H9 (cell line): Measurements from ENCODE around the gene PSMB7. TPM values are rescaled to one million over a fixed set of nuclear protein-coding genes. Genes with fewer than 3 reads are reported as not detected.

Experiments
- DNase-seq: peaks from one replicate; pipeline ENCODE4 v3.0.0-alpha.2; 2017
- H2AFZ ChIP-seq: one replicate; pipeline ENCODE4 v1.6.1; 2013; ENCODE audit warnings: mild to moderate bottlenecking, low read length, control low read depth, moderate library complexity
- H2AK5ac ChIP-seq: 2 replicates; pipeline ENCODE4 v1.6.1; 2013; ENCODE audit warnings: low read length, control low read depth, mixed read lengths; ENCODE audit not compliant: insufficient read length
- H2BK120ac ChIP-seq: one replicate; pipeline ENCODE4 v1.6.1; 2013; ENCODE audit warnings: low read depth, mild to moderate bottlenecking, low read length, control low read depth, inconsistent platforms; ENCODE audit not compliant: poor library complexity, severe bottlenecking
- H2BK12ac ChIP-seq: 2 replicates; pipeline ENCODE4 v1.6.1; 2013; ENCODE audit warnings: low read length, control low read depth, mixed read lengths, low read depth; ENCODE audit not compliant: insufficient read length
- H2BK15ac ChIP-seq: 2 replicates; pipeline ENCODE4 v1.6.1; 2013; ENCODE audit warnings: low read depth, low read length, control low read depth
- H2BK20ac ChIP-seq: one replicate; pipeline ENCODE4 v1.6.1; 2013; ENCODE audit warnings: low read depth, mild to moderate bottlenecking, low read length, control low read depth, inconsistent platforms; ENCODE audit not compliant: poor library complexity, severe bottlenecking
- H2BK5ac ChIP-seq: 2 replicates; pipeline ENCODE4 v1.6.1; 2013; ENCODE audit warnings: low read length, control low read depth, mixed read lengths; ENCODE audit not compliant: insufficient read length
- H3K14ac ChIP-seq: 2 replicates; pipeline ENCODE4 v1.6.1; 2013; ENCODE audit warnings: low read length, control low read depth; ENCODE audit not compliant: insufficient read depth
- H3K18ac ChIP-seq: 2 replicates; pipeline ENCODE4 v1.6.1; 2013; ENCODE audit warnings: low read depth, mild to moderate bottlenecking, mixed read lengths, low read length, control low read depth; ENCODE audit not compliant: insufficient read length
- H3K23ac ChIP-seq: 2 replicates; pipeline ENCODE4 v1.6.1; 2013; ENCODE audit warnings: low read length, control low read depth, mixed read lengths, low read depth; ENCODE audit not compliant: insufficient read length
- H3K23me2 ChIP-seq: 2 replicates; pipeline ENCODE4 v1.6.1; 2013; ENCODE audit warnings: low read depth, mild to moderate bottlenecking, mixed read lengths, low read length, control low read depth; ENCODE audit not compliant: insufficient read length, poor library complexity, severe bottlenecking
- H3K27ac ChIP-seq: 2 replicates; pipeline ENCODE4 v1.5.1; 2013; ENCODE audit warnings: low read length, control low read depth, mixed read lengths, low read depth; ENCODE audit not compliant: insufficient read length
- H3K27me3 ChIP-seq: 2 replicates; pipeline ENCODE4 v1.6.1; 2013; ENCODE audit warnings: low read length, control low read depth, inconsistent platforms; ENCODE audit not compliant: insufficient read depth
- H3K4ac ChIP-seq: 2 replicates; pipeline ENCODE4 v1.6.1; 2013; ENCODE audit warnings: low read depth, mild to moderate bottlenecking, control low read depth, inconsistent platforms, low read length, moderate library complexity
- H3K4me1 ChIP-seq: 2 replicates; pipeline ENCODE4 v1.6.1; 2013; ENCODE audit warnings: low read length, control low read depth, inconsistent platforms; ENCODE audit not compliant: insufficient read depth
- H3K4me2 ChIP-seq: 2 replicates; pipeline ENCODE4 v1.6.1; 2013; ENCODE audit warnings: low read length, control low read depth, mixed read lengths; ENCODE audit not compliant: insufficient read length, insufficient read depth
- H3K56ac ChIP-seq: 2 replicates; pipeline ENCODE4 v1.6.1; 2013; ENCODE audit warnings: low read depth, mild to moderate bottlenecking, mixed read lengths, low read length, control low read depth; ENCODE audit not compliant: insufficient read length
- H3K79me1 ChIP-seq: 2 replicates; pipeline ENCODE4 v1.6.1; 2013; ENCODE audit warnings: low read depth, mild to moderate bottlenecking, moderate library complexity, low read length, control low read depth, inconsistent platforms; ENCODE audit not compliant: insufficient read depth, poor library complexity, severe bottlenecking
- H3K79me2 ChIP-seq: 2 replicates; pipeline ENCODE4 v1.6.1; 2013; ENCODE audit warnings: low read length, control low read depth, inconsistent platforms; ENCODE audit not compliant: insufficient read depth
- H3K9ac ChIP-seq: 2 replicates; pipeline ENCODE4 v1.6.1; 2013; ENCODE audit warnings: low read length, control low read depth, mixed read lengths; ENCODE audit not compliant: insufficient read length; ENCODE audit errors: extremely low read depth
- H3K9me3 ChIP-seq: one replicate; pipeline ENCODE4 v1.6.1; 2013; ENCODE audit warnings: low read depth, low read length, inconsistent platforms; ENCODE audit not compliant: control insufficient read depth
- H3T11ph ChIP-seq: one replicate; pipeline ENCODE4 v1.6.1; 2013; ENCODE audit warnings: mild to moderate bottlenecking, low read length, control low read depth, inconsistent platforms
- H4K20me1 ChIP-seq: one replicate; pipeline ENCODE4 v1.6.1; 2013; ENCODE audit not compliant: control insufficient read depth, insufficient read length, insufficient read depth
- H4K5ac ChIP-seq: 2 replicates; pipeline ENCODE4 v1.6.1; 2013; ENCODE audit warnings: low read depth, mild to moderate bottlenecking, mixed read lengths, low read length, control low read depth; ENCODE audit not compliant: insufficient read length
- H4K8ac ChIP-seq: replicated peaks from 2 replicates; pipeline ENCODE4 v1.6.1; 2013; ENCODE audit warnings: low read length, control low read depth, mixed read lengths, low read depth; ENCODE audit not compliant: insufficient read length
- H4K91ac ChIP-seq: 2 replicates; pipeline ENCODE4 v1.6.1; 2013; ENCODE audit warnings: low read depth, mild to moderate bottlenecking, moderate library complexity, mixed read lengths, low read length, control low read depth; ENCODE audit not compliant: insufficient read length
- H3K27ac Mint-ChIP-seq, 3 experiments: 2 replicates in 2 of 3; 3 replicates in 1 of 3; pipeline ENCODE4 v1.8.0; 2020 to 2021; ENCODE audit warnings: mixed read lengths in 3 of 3, mild to moderate bottlenecking in 1 of 3, moderate library complexity in 1 of 3
- H3K27me3 Mint-ChIP-seq: 2 replicates; pipeline ENCODE4 v1.8.0; 2021; ENCODE audit warnings: low read depth, mild to moderate bottlenecking, moderate library complexity, mixed read lengths
- H3K36me3 Mint-ChIP-seq, 3 experiments: 2 replicates in 2 of 3; 3 replicates in 1 of 3; pipeline ENCODE4 v1.8.0; 2020 to 2021; ENCODE audit warnings: low read depth in 3 of 3, mixed read lengths in 3 of 3; ENCODE audit not compliant: insufficient read depth in 1 of 3
- H3K4me1 Mint-ChIP-seq, 2 experiments: 2 replicates each; pipeline ENCODE4 v1.8.0; 2020; ENCODE audit warnings: mixed read lengths in 2 of 2
- H3K4me3 Mint-ChIP-seq, 2 experiments: 2 replicates in 1 of 2; 3 replicates in 1 of 2; pipeline ENCODE4 v1.8.0; 2020 to 2021; ENCODE audit warnings: mild to moderate bottlenecking in 2 of 2, mixed read lengths in 2 of 2, moderate library complexity in 1 of 2
- H3K9me3 Mint-ChIP-seq, 2 experiments: 2 replicates in 1 of 2; 3 replicates in 1 of 2; pipeline ENCODE4 v1.8.0; 2020; ENCODE audit warnings: mild to moderate bottlenecking in 2 of 2, mixed read lengths in 2 of 2, moderate library complexity in 1 of 2
- CTCF ChIP-seq: fragments of 200-600 bp; sonication (generic); conservative IDR thresholded peaks from 3 replicates; pipeline ENCODE4 v1.8.0; 2021; ENCODE audit warnings: antibody characterized with exemption, mild to moderate bottlenecking
- WGBS: extraction: QIAGEN DNeasy Blood & Tissue Kit; methylation state at CpG from one replicate; pipeline ENCODE4 v1.1.7; 2013; ENCODE audit warnings: missing lambda C conversion rate, low lambda C conversion rate, mixed read lengths; ENCODE audit not compliant: insufficient read length; ENCODE audit errors: extremely low coverage; 5-methylcytosine and 5-hydroxymethylcytosine counted together
- total RNA-seq: library from RNA; stranded (reverse); gene quantifications from 2 replicates; pipeline ENCODE4 v1.2.1, GENCODE V29; 2021

The PSMB7 gene
- total RNA-seq, 1 experiment from 2014 or later: 209 TPM

- Mint-ChIP-seq H3K27me3 (no peaks in the 10 kb centered on the region; the same call in 1 of the 2 replicates), H3K4me3 (peak overlapping the region; percentile 99 to 100), H3K9me3 (no peaks in the 10 kb centered on the region; a peak in 1 of 5 replicates), H3K36me3 (peaks cover 9 to 39% (median 35%) of the 10 kb centered on the region in 3 experiments; a peak in 6 of 7 replicates), H3K27ac (peak overlapping the region; percentile 24 to 87 (median 47); a peak in 3 of 7 replicates), H3K4me1 (peaks cover 10 to 15% of the 10 kb centered on the region in 2 experiments)
- Histone ChIP-seq H3K79me1 (no peaks in the 10 kb centered on the region), H4K91ac (no peak overlapping the region), H2AFZ (no peak overlapping the region), H4K8ac (no peak overlapping the region), H3K27ac (no peak overlapping the region), H2BK120ac (no peak overlapping the region), H3K56ac (no peak overlapping the region), H3K4ac (no peak overlapping the region), H3K79me2 (peaks cover 6% of the 10 kb centered on the region; the same call in 1 of the 2 replicates), H2BK20ac (no peak overlapping the region), H3K18ac (no peak overlapping the region), H3K9ac (no peak overlapping the region), H3T11ph (no peak overlapping the region), H4K5ac (no peak overlapping the region), H3K14ac (no peak overlapping the region), H3K23ac (no peak overlapping the region), H3K23me2 (peaks cover 4% of the 10 kb centered on the region), H3K27me3 (no peaks in the 10 kb centered on the region), H2BK5ac (no peak overlapping the region), H3K4me2 (no peak overlapping the region), H3K4me1 (peaks cover 2% of the 10 kb centered on the region; the same call in 1 of the 2 replicates), H4K20me1 (no peaks in the 10 kb centered on the region), H2BK15ac (no peak overlapping the region), H3K9me3 (no peaks in the 10 kb centered on the region), H2BK12ac (no peak overlapping the region), H2AK5ac (no peak overlapping the region)
- DNase-seq: peak; percentile 69
- no peak for TF ChIP-seq CTCF
- WGBS: no CpG with 5 or more reads among the region's 17 CpGs
Observed at GRCh38 chr9:124415852-124416484, 726 bp upstream of the PSMB7 start.
